ENCODE data around the gene DLG2.

Gene DLG2

DNA sequence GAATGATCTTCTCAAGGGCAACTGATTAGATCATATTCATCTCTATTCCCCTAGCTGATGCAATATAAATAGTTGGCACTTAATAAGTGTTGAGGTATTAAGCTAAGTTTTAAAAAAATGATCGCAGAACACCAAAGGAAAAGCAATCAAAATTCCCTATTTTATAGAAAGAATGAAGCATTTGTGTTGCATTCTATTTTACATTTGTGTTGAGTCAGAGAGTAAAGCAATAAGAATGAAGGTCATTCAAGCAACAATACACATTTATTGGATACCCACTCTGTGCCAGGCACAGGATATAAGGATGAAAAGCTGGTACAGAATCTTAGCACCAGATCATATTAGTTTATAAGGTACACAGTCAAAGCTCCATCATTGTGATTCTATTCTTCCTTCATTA, 1654.6 kb downstream of the DLG2 start:
- no peaks in the 10 kb centered on the region for H3K9me3 ChIP-seq (ENCODE audit: control insufficient read depth, low read length)
- H3K4me3 ChIP-seq (ENCODE audit: insufficient read depth, low read depth, low read length, poor library complexity, severe bottlenecking): no peak overlapping the region
- no peaks in the 10 kb centered on the region for H3K36me3 ChIP-seq (ENCODE audit: control insufficient read depth, insufficient read depth, low read length)
- H3K27me3 ChIP-seq (replicated peaks; ENCODE audit: control insufficient read depth, insufficient read depth, low read length, poor library complexity, severe bottlenecking): no peaks in the 10 kb centered on the region
- no peak for DNase-seq
- no peak overlapping the region for H3K27ac ChIP-seq (ENCODE audit: insufficient read depth, low read length, poor library complexity, severe bottlenecking)
- H3K4me1 ChIP-seq (ENCODE audit: control insufficient read depth, insufficient read depth, low read length, poor library complexity, severe bottlenecking): no peaks in the 10 kb centered on the region

DNA sequence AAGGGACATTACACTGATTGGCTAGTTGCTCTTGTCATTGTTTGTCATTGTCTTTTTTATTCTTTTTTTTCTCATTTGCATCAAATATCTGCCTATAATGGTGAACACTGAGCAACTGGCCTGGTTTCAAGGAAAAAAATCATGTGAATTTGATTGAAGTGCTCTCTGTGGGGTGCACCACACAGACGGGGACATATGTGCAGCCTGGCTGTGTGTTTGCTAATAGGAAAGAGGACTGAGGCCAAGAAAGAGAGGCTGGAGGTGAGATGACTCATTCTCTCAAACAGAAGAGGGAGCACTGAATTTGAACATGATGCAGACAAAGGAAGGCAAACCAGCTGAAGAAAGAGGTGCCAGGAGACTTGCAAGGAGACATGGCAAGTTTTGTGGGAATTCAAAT, 1656.1 kb downstream of the DLG2 start:
- Histone ChIP-seq H3K4me3 (ENCODE audit: insufficient read depth, low read depth, low read length, poor library complexity, severe bottlenecking) (no peak overlapping the region), H3K9me3 (ENCODE audit: control insufficient read depth, low read length) (no peaks in the 10 kb centered on the region), H3K27me3 (replicated peaks; ENCODE audit: control insufficient read depth, insufficient read depth, low read length, poor library complexity, severe bottlenecking) (no peaks in the 10 kb centered on the region), H3K4me1 (ENCODE audit: control insufficient read depth, insufficient read depth, low read length, poor library complexity, severe bottlenecking) (no peaks in the 10 kb centered on the region), H3K27ac (ENCODE audit: insufficient read depth, low read length, poor library complexity, severe bottlenecking) (no peak overlapping the region), H3K36me3 (ENCODE audit: control insufficient read depth, insufficient read depth, low read length) (no peaks in the 10 kb centered on the region)
- DNase-seq: no peak

DNA sequence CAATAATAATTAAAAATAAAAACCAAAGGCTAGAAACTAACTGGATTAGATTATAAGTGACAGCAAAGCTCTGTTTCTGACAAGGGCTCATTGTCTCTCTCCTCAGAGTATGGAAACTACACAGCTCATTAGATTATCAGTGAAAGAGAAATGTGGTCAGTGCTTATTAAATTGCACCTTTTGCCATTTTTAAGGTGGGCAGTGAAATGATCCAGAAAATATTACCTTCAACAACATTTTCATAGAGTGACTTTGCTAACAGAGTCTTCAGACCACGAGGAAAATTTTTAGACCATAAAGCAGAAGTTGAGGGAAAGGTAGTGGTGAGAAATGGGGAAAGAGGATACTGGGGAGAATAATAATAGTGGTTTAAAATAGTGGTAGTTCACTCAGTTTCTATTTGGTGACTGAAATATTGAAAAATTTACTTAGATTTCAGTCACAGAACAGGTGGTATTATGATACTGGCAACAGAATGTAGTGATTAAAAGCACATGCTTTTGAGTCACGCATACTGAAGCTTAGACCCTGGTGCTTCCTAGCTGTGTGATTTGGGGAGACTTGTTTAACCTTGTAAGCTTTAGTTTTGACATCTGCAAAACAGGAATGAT, 1657.0 kb downstream of the DLG2 start:
- H3K27me3 ChIP-seq (replicated peaks; ENCODE audit: control insufficient read depth, insufficient read depth, low read length, poor library complexity, severe bottlenecking): no peaks in the 10 kb centered on the region
- H3K9me3 ChIP-seq (ENCODE audit: control insufficient read depth, low read length): no peaks in the 10 kb centered on the region
- H3K4me3 ChIP-seq (ENCODE audit: insufficient read depth, low read depth, low read length, poor library complexity, severe bottlenecking): no peak overlapping the region
- DNase-seq: no peak
- no peaks in the 10 kb centered on the region for H3K36me3 ChIP-seq (ENCODE audit: control insufficient read depth, insufficient read depth, low read length)
- no peaks in the 10 kb centered on the region for H3K4me1 ChIP-seq (ENCODE audit: control insufficient read depth, insufficient read depth, low read length, poor library complexity, severe bottlenecking)
- H3K27ac ChIP-seq (ENCODE audit: insufficient read depth, low read length, poor library complexity, severe bottlenecking): no peak overlapping the region

DNA sequence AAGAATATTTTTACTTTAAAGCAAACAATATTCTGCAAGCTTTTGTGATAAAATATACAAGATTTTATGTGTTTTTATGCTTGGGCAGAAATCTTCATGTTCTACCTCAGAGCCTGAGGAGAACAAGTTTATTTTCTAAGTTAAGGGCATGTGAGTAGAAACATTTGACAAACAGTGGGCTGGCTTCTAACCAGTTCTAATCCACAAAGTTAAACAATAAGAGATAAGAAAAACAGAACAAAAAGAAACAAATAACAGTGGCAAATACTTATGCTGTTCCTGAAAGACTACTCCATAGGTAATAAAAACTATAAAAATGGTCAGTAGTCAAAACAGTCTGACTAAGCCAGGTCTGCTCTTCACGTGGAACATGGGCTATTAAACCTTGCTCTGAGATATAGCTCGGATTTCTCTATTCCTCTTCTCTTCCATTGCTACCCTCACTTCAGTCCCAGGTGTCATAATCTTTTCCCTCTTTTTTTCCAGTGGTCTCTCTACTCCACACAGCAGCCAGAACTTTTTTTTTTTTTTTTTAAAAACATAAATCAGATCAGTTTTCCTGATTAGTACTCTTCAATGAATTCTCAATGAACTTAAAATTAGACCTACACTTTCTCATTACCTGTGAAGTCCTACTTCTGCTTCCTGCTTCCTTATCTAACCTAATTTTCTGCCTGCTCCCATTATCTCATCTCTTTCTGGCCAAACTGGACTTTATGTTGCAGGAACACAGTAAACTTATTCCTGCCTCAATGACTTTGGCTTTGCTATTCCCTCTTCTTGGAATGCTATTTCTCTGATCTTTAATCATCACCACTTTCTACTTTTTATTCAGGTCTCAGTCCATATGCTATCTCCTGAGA, 1669.9 kb downstream of the DLG2 start:
- DNase-seq: no peak
- Histone ChIP-seq H3K9me3 (ENCODE audit: control insufficient read depth, low read length) (no peaks in the 10 kb centered on the region), H3K27me3 (replicated peaks; ENCODE audit: control insufficient read depth, insufficient read depth, low read length, poor library complexity, severe bottlenecking) (no peaks in the 10 kb centered on the region)

DNA sequence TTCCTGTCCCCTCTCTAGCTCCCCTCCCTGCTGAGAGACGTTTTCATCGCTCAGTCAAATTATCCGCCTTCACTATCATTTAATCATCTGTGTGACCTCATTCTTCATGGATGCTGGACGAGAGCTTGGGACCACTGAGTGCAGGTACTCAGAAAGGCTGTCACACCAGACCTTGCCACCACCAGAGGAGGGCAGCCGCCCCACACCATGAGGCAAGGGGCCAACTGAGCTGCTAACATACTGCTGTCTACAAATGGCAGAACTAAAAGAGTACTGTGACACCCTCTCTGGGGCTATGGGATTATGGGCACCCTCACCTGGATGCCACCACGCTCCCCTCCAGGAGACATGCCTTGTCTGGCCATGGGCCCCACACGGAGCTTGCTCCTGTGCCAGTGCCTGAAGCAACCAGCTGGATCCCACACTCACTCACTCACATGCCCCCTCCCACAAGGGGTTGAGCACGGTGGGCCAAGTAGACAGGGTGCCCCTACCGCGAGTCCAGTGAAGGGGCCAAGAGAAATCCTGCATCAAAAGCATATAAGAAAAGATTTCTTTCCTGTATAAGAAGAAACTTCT, 1670.9 kb downstream of the DLG2 start:
- DNase-seq: no peak
- H3K4me1 ChIP-seq (ENCODE audit: control insufficient read depth, insufficient read depth, low read length, poor library complexity, severe bottlenecking): no peaks in the 10 kb centered on the region
- no peaks in the 10 kb centered on the region for H3K36me3 ChIP-seq (ENCODE audit: control insufficient read depth, insufficient read depth, low read length)

More for the DNA sequence above, 1669.9 kb downstream of the DLG2 start:
- H3K4me3 ChIP-seq (ENCODE audit: insufficient read depth, low read depth, low read length, poor library complexity, severe bottlenecking): no peak overlapping the region
- no peaks in the 10 kb centered on the region for H3K36me3 ChIP-seq (ENCODE audit: control insufficient read depth, insufficient read depth, low read length)
- no peaks in the 10 kb centered on the region for H3K4me1 ChIP-seq (ENCODE audit: control insufficient read depth, insufficient read depth, low read length, poor library complexity, severe bottlenecking)
- no peak overlapping the region for H3K27ac ChIP-seq (ENCODE audit: insufficient read depth, low read length, poor library complexity, severe bottlenecking)

DNA sequence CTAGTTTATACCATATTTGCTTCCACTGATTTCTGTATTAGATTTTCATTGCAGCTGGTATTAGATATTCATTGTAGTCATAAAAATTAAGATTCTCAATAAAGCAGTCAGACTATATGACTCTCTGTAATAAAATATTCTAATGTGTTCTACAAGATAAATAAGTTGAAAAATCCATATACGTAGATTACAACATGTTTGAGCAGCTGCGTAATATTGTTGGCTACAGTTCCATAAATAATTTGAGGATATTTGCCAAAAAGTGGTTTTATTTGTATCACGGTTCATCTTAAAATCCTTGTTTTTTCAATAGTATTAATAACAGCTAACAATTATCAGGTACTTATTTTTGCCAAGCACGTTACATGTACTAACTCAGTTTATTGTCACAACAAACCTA, 1672.4 kb downstream of the DLG2 start:
- H3K27ac ChIP-seq (ENCODE audit: insufficient read depth, low read length, poor library complexity, severe bottlenecking): no peak overlapping the region
- DNase-seq: no peak
- H3K4me3 ChIP-seq (ENCODE audit: insufficient read depth, low read depth, low read length, poor library complexity, severe bottlenecking): no peak overlapping the region
- no peaks in the 10 kb centered on the region for H3K36me3 ChIP-seq (ENCODE audit: control insufficient read depth, insufficient read depth, low read length)
- no peaks in the 10 kb centered on the region for H3K27me3 ChIP-seq (replicated peaks; ENCODE audit: control insufficient read depth, insufficient read depth, low read length, poor library complexity, severe bottlenecking)
- no peaks in the 10 kb centered on the region for H3K4me1 ChIP-seq (ENCODE audit: control insufficient read depth, insufficient read depth, low read length, poor library complexity, severe bottlenecking)
- no peaks in the 10 kb centered on the region for H3K9me3 ChIP-seq (ENCODE audit: control insufficient read depth, low read length)

More for the DNA sequence above, 1670.9 kb downstream of the DLG2 start:
- no peak overlapping the region for H3K4me3 ChIP-seq (ENCODE audit: insufficient read depth, low read depth, low read length, poor library complexity, severe bottlenecking)
- no peak overlapping the region for H3K27ac ChIP-seq (ENCODE audit: insufficient read depth, low read length, poor library complexity, severe bottlenecking)
- no peaks in the 10 kb centered on the region for H3K9me3 ChIP-seq (ENCODE audit: control insufficient read depth, low read length)
- H3K27me3 ChIP-seq (replicated peaks; ENCODE audit: control insufficient read depth, insufficient read depth, low read length, poor library complexity, severe bottlenecking): no peaks in the 10 kb centered on the region

DNA sequence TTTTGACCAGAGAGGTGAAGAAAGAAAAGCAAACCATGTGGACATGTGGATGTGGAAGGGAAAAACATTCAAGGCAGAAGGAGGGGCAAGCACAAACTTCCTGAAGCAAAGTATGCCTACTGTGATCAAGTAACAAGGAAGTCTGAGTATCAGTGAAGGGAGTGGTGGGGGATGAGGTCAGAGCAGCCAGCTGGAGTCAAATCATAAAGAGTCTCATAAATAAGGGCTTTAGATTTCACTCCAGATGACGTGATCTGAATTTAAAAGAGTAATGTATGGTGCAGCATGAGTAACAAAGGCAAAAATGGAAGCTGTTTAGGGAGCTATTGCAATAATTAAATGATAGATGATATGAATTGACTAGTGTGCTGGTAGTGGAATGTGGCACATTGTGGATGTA, 1675.6 kb downstream of the DLG2 start:
- no peaks in the 10 kb centered on the region for H3K36me3 ChIP-seq (ENCODE audit: control insufficient read depth, insufficient read depth, low read length)
- H3K27me3 ChIP-seq (replicated peaks; ENCODE audit: control insufficient read depth, insufficient read depth, low read length, poor library complexity, severe bottlenecking): no peaks in the 10 kb centered on the region
- DNase-seq: no peak
- no peak overlapping the region for H3K4me3 ChIP-seq (ENCODE audit: insufficient read depth, low read depth, low read length, poor library complexity, severe bottlenecking)
- H3K9me3 ChIP-seq (ENCODE audit: control insufficient read depth, low read length): no peaks in the 10 kb centered on the region
- H3K4me1 ChIP-seq (ENCODE audit: control insufficient read depth, insufficient read depth, low read length, poor library complexity, severe bottlenecking): no peaks in the 10 kb centered on the region
- no peak overlapping the region for H3K27ac ChIP-seq (ENCODE audit: insufficient read depth, low read length, poor library complexity, severe bottlenecking)

DNA sequence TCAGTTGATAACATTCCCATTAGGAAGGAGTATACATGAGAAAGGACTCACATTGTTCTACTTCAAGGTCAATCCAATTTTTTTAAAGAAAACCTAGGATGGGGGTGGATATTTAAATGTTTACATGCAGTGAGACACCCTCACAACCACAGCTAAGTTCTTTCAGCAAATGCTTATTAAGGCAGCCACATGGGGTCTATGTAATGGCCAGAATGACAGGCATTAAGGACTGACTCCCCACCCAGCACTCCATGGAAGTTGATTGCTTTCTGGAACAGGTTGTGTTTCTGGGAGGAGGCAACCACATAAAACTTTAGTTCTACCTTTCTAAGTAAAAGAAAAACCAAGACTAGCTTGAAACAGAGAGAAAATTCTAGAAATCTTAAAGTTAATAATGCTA, 1678.9 kb downstream of the DLG2 start:
- H3K27ac ChIP-seq (ENCODE audit: insufficient read depth, low read length, poor library complexity, severe bottlenecking): no peak overlapping the region
- no peak for DNase-seq
- no peaks in the 10 kb centered on the region for H3K4me1 ChIP-seq (ENCODE audit: control insufficient read depth, insufficient read depth, low read length, poor library complexity, severe bottlenecking)
- H3K36me3 ChIP-seq (ENCODE audit: control insufficient read depth, insufficient read depth, low read length): no peaks in the 10 kb centered on the region
- no peak overlapping the region for H3K4me3 ChIP-seq (ENCODE audit: insufficient read depth, low read depth, low read length, poor library complexity, severe bottlenecking)
- no peaks in the 10 kb centered on the region for H3K27me3 ChIP-seq (replicated peaks; ENCODE audit: control insufficient read depth, insufficient read depth, low read length, poor library complexity, severe bottlenecking)
- no peaks in the 10 kb centered on the region for H3K9me3 ChIP-seq (ENCODE audit: control insufficient read depth, low read length)

DNA sequence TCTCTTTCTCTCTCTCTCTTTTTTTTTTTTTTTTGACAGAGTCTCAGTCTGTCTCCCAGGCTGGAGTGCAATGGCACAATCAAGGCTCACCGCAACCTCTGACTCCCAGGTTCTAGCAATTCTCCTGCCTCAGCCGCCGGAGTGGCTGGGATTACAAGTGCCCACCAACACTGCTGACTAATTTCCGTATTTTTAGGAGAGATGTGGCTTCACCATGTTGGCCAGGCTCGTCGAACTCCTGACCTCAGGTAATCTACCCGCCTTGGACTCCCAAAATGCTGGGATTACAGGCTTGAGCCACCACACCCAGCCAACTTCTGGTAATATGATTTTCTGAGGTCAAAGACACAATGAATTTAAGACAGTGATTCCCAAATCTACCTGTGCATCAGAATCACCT, 1681.2 kb downstream of the DLG2 start:
- no peak overlapping the region for H3K4me3 ChIP-seq (ENCODE audit: insufficient read depth, low read depth, low read length, poor library complexity, severe bottlenecking)
- H3K9me3 ChIP-seq (ENCODE audit: control insufficient read depth, low read length): no peaks in the 10 kb centered on the region
- H3K27ac ChIP-seq (ENCODE audit: insufficient read depth, low read length, poor library complexity, severe bottlenecking): no peak overlapping the region
- DNase-seq: no peak
- H3K27me3 ChIP-seq (replicated peaks; ENCODE audit: control insufficient read depth, insufficient read depth, low read length, poor library complexity, severe bottlenecking): no peaks in the 10 kb centered on the region
- H3K36me3 ChIP-seq (ENCODE audit: control insufficient read depth, insufficient read depth, low read length): no peaks in the 10 kb centered on the region
- no peaks in the 10 kb centered on the region for H3K4me1 ChIP-seq (ENCODE audit: control insufficient read depth, insufficient read depth, low read length, poor library complexity, severe bottlenecking)

DNA sequence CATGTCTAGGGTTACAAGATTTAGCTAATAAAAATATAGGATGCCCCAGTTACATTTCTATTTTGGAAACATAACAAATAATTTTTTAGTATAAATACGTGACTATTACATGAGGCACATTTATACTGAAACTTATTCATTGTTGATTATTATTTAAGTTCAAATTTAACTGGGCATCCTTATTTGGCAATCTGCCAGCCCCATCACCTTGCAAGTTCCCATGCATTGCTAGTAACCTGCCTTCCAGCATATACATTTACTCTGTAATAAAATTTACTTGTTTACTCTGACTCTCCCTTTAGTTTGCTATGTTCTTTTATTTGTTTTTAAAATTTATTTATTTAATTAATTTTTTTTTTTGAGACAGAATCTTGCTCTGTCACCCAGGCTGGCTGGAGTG, 1686.1 kb downstream of the DLG2 start:
- H3K27ac ChIP-seq (ENCODE audit: insufficient read depth, low read length, poor library complexity, severe bottlenecking): no peak overlapping the region
- no peak for DNase-seq
- H3K36me3 ChIP-seq (ENCODE audit: control insufficient read depth, insufficient read depth, low read length): no peaks in the 10 kb centered on the region
- H3K4me3 ChIP-seq (ENCODE audit: insufficient read depth, low read depth, low read length, poor library complexity, severe bottlenecking): no peak overlapping the region
- no peaks in the 10 kb centered on the region for H3K4me1 ChIP-seq (ENCODE audit: control insufficient read depth, insufficient read depth, low read length, poor library complexity, severe bottlenecking)
- H3K9me3 ChIP-seq (ENCODE audit: control insufficient read depth, low read length): no peaks in the 10 kb centered on the region
- no peaks in the 10 kb centered on the region for H3K27me3 ChIP-seq (replicated peaks; ENCODE audit: control insufficient read depth, insufficient read depth, low read length, poor library complexity, severe bottlenecking)

All from effector memory CD4-positive, alpha-beta T cell (primary cell).